ENCODE data around the gene ARL6IP5.

ARL6IP5 gene

GRCh38 chr3:69126216-69126615 is 41.5 kb downstream of the ARL6IP5 start:
- TF ChIP-seq EP300 (IDR thresholded peaks at IDR 0.05; ENCODE audit: borderline replicate concordance) (no peak), CEBPB (IDR thresholded peaks at IDR 0.05) (no peak), EGR1 (IDR thresholded peaks at IDR 0.05) (no peak), YY1 (IDR thresholded peaks at IDR 0.05; ENCODE audit: low read depth) (no peak), TCF12 (IDR thresholded peaks at IDR 0.05; ENCODE audit: low read depth) (no peak), ZBTB7A (IDR thresholded peaks at IDR 0.05; ENCODE audit: low read depth) (no peak), NFIC (IDR thresholded peaks at IDR 0.05) (no peak), RAD21 (IDR thresholded peaks at IDR 0.05; ENCODE audit: low read depth) (no peak), TEAD4 (IDR thresholded peaks at IDR 0.05) (no peak), CREB1 (IDR thresholded peaks at IDR 0.05; ENCODE audit: low read depth) (no peak)
- TF ChIP-seq, protein P1, sequence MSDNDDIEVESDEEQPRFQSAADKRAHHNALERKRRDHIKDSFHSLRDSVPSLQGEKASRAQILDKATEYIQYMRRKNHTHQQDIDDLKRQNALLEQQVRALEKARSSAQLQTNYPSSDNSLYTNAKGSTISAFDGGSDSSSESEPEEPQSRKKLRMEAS (IDR thresholded peaks at IDR 0.05): no peak

DNA sequence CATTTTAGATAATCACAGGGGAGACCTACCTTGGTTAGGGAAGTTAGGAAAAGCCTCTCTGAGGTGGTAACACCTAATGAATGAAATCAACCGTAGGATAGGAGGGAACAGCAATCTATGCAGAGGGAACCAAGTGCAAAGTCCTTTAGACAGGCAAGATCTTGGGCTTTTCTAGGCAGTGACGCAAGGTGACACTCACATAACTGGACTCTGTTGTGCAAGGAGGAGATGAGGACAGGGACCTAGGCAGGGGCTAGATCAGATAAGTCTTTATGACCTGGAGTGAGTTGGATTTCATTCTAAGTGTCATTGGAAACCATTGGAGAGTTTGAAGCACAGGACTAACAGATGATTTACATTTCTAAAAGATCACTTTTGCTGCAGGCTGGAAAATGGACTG is 42.3 kb downstream of the ARL6IP5 start:
- TF ChIP-seq, protein P2, sequence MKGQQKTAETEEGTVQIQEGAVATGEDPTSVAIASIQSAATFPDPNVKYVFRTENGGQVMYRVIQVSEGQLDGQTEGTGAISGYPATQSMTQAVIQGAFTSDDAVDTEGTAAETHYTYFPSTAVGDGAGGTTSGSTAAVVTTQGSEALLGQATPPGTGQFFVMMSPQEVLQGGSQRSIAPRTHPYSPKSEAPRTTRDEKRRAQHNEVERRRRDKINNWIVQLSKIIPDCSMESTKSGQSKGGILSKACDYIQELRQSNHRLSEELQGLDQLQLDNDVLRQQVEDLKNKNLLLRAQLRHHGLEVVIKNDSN (IDR thresholded peaks at IDR 0.05): no peak
- TF ChIP-seq CEBPB (IDR thresholded peaks at IDR 0.05) (no peak), CREB1 (IDR thresholded peaks at IDR 0.05; ENCODE audit: low read depth) (no peak), RAD21 (IDR thresholded peaks at IDR 0.05; ENCODE audit: low read depth) (no peak), ZBTB7A (IDR thresholded peaks at IDR 0.05; ENCODE audit: low read depth) (no peak)
- TF ChIP-seq, protein P3, sequence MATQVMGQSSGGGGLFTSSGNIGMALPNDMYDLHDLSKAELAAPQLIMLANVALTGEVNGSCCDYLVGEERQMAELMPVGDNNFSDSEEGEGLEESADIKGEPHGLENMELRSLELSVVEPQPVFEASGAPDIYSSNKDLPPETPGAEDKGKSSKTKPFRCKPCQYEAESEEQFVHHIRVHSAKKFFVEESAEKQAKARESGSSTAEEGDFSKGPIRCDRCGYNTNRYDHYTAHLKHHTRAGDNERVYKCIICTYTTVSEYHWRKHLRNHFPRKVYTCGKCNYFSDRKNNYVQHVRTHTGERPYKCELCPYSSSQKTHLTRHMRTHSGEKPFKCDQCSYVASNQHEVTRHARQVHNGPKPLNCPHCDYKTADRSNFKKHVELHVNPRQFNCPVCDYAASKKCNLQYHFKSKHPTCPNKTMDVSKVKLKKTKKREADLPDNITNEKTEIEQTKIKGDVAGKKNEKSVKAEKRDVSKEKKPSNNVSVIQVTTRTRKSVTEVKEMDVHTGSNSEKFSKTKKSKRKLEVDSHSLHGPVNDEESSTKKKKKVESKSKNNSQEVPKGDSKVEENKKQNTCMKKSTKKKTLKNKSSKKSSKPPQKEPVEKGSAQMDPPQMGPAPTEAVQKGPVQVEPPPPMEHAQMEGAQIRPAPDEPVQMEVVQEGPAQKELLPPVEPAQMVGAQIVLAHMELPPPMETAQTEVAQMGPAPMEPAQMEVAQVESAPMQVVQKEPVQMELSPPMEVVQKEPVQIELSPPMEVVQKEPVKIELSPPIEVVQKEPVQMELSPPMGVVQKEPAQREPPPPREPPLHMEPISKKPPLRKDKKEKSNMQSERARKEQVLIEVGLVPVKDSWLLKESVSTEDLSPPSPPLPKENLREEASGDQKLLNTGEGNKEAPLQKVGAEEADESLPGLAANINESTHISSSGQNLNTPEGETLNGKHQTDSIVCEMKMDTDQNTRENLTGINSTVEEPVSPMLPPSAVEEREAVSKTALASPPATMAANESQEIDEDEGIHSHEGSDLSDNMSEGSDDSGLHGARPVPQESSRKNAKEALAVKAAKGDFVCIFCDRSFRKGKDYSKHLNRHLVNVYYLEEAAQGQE (IDR thresholded peaks at IDR 0.05; ENCODE audit: low read depth): no peak

DNA sequence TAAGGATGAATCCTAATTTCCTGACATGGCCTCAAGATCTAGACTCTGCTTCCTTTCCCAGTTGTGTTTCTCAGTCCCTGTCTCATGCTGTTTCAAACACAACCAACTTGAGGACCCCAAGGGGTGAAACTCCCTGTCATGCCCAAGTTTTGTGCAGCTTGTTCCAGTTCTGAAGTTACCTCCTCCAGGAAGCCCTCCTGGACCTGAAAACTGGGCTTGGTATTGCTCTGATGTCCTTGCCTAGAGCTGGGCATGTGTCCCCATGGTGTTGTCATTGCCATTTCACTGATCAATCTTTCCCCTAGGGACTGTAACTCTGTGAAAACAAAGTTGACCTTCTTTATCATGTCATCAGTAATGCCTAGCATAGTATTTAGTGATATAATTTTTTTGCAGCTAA is 43.8 kb downstream of the ARL6IP5 start:
- no peak for TF ChIP-seq FOXM1 (IDR thresholded peaks at IDR 0.05; ENCODE audit: borderline replicate concordance, low read depth)
- TF ChIP-seq NFIC (IDR thresholded peaks at IDR 0.05): no peak
- TF ChIP-seq RAD21 (IDR thresholded peaks at IDR 0.05; ENCODE audit: low read depth): no peak
- no peak for TF ChIP-seq TEAD4 (IDR thresholded peaks at IDR 0.05)
- TF ChIP-seq EP300 (IDR thresholded peaks at IDR 0.05; ENCODE audit: borderline replicate concordance): no peak
- TF ChIP-seq, protein P1 (IDR thresholded peaks at IDR 0.05): no peak
- no peak for TF ChIP-seq EGR1 (IDR thresholded peaks at IDR 0.05)
- TF ChIP-seq YY1 (IDR thresholded peaks at IDR 0.05; ENCODE audit: low read depth): no peak
- TF ChIP-seq, protein P3 (IDR thresholded peaks at IDR 0.05; ENCODE audit: low read depth): no peak

DNA sequence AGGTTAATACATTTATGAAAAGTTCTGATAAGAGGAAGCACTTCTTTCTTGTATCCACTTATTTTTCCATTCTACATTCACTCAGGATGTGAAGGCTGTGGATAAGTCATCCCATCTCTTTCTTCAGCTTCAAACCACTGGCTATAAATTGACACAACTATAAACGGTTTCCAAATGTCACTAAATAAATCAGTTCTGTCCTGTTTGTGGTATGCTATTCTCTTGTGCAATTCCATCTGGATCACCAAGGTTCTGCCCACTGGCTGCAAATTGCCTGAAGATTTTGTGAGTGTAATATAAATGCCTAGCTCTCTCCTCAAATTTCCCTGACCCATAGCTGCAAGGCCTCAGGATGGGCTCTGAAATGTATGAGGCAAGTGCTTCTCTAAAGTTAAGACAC is 44.8 kb downstream of the ARL6IP5 start:
- TF ChIP-seq, protein P3 (IDR thresholded peaks at IDR 0.05; ENCODE audit: low read depth): no peak
- TF ChIP-seq EP300 (IDR thresholded peaks at IDR 0.05; ENCODE audit: borderline replicate concordance) (no peak), TAF1 (IDR thresholded peaks at IDR 0.05; ENCODE audit: low read depth) (no peak)

GRCh38 chr3:69130689-69131088 is 46.0 kb downstream of the ARL6IP5 start:
- TF ChIP-seq, protein P2 (IDR thresholded peaks at IDR 0.05): no peak
- no peak for TF ChIP-seq EP300 (IDR thresholded peaks at IDR 0.05; ENCODE audit: borderline replicate concordance)
- no peak for TF ChIP-seq TCF12 (IDR thresholded peaks at IDR 0.05; ENCODE audit: low read depth)
- no peak for TF ChIP-seq RAD21 (IDR thresholded peaks at IDR 0.05; ENCODE audit: low read depth)
- no peak for TF ChIP-seq CEBPB (IDR thresholded peaks at IDR 0.05)
- no peak for TF ChIP-seq FOXM1 (IDR thresholded peaks at IDR 0.05; ENCODE audit: borderline replicate concordance, low read depth)
- TF ChIP-seq TAF1 (IDR thresholded peaks at IDR 0.05; ENCODE audit: low read depth): no peak
- TF ChIP-seq, protein P3 (IDR thresholded peaks at IDR 0.05; ENCODE audit: low read depth): no peak
- no peak for TF ChIP-seq NFIC (IDR thresholded peaks at IDR 0.05)
- TF ChIP-seq CREB1 (IDR thresholded peaks at IDR 0.05; ENCODE audit: low read depth): no peak
- TF ChIP-seq, protein P1 (IDR thresholded peaks at IDR 0.05): no peak
- no peak for TF ChIP-seq EGR1 (IDR thresholded peaks at IDR 0.05)
- no peak for TF ChIP-seq YY1 (IDR thresholded peaks at IDR 0.05; ENCODE audit: low read depth)
- no peak for TF ChIP-seq ZBTB7A (IDR thresholded peaks at IDR 0.05; ENCODE audit: low read depth)
- no peak for TF ChIP-seq TEAD4 (IDR thresholded peaks at IDR 0.05)

Measured in Ishikawa (cell line).